ENCODE measurements around the gene CDC14A.
"Not testable (repeated sequence)": the region's sequence is repeated elsewhere in the genome, so short reads cannot be mapped to it uniquely, and the experiment has no call there.

CDC14A gene

GRCh38 chr1:100361511-100362089, 9.3 kb downstream of the CDC14A start:
- no peak for DNase-seq (ENCODE audit: low read depth in 1 of 2, low spot score in 1 of 2)

- DNase-seq (ENCODE audit: low read depth in 1 of 2, low spot score in 1 of 2): no peak
These were observed 10.6 kb downstream of the CDC14A start for GRCh38 chr1:100362821-100363466.

- DNase-seq (ENCODE audit: low read depth in 1 of 2, low spot score in 1 of 2): no peak
These were observed 11.5 kb downstream of the CDC14A start for GRCh38 chr1:100363831-100364230.

- no peak for DNase-seq (ENCODE audit: low read depth in 1 of 2, low spot score in 1 of 2)
These were observed 12.4 kb downstream of the CDC14A start for GRCh38 chr1:100364697-100365096.

- DNase-seq (ENCODE audit: low read depth in 1 of 2, low spot score in 1 of 2): no peak
These were observed 13.9 kb downstream of the CDC14A start for GRCh38 chr1:100366209-100366525.

- DNase-seq (ENCODE audit: low read depth in 1 of 2, low spot score in 1 of 2): not testable (repeated sequence)
These were observed 17.0 kb downstream of the CDC14A start for GRCh38 chr1:100369339-100369738.

GRCh38 chr1:100373953-100374352, 21.6 kb downstream of the CDC14A start:
- not testable (repeated sequence) for DNase-seq (ENCODE audit: low read depth in 1 of 2, low spot score in 1 of 2)

GRCh38 chr1:100376890-100377289, 24.6 kb downstream of the CDC14A start:
- DNase-seq (ENCODE audit: low read depth in 1 of 2, low spot score in 1 of 2): not testable (repeated sequence)

GRCh38 chr1:100377590-100378361, 25.5 kb downstream of the CDC14A start:
- no peak for DNase-seq (ENCODE audit: low read depth in 1 of 2, low spot score in 1 of 2)

GRCh38 chr1:100378956-100379355, 26.6 kb downstream of the CDC14A start:
- DNase-seq (ENCODE audit: low read depth in 1 of 2, low spot score in 1 of 2): no peak

GRCh38 chr1:100380635-100381034, 28.3 kb downstream of the CDC14A start:
- DNase-seq (ENCODE audit: low read depth in 1 of 2, low spot score in 1 of 2): no peak

- DNase-seq (ENCODE audit: low read depth in 1 of 2, low spot score in 1 of 2): no peak
These were observed 30.4 kb downstream of the CDC14A start for GRCh38 chr1:100382657-100383056.

GRCh38 chr1:100383743-100384405, 31.6 kb downstream of the CDC14A start:
- no peak for DNase-seq (ENCODE audit: low read depth in 1 of 2, low spot score in 1 of 2)

- DNase-seq (ENCODE audit: low read depth in 1 of 2, low spot score in 1 of 2): no peak
These were observed 34.9 kb downstream of the CDC14A start for GRCh38 chr1:100387209-100387608.

- DNase-seq (ENCODE audit: low read depth in 1 of 2, low spot score in 1 of 2): no peak
These were observed 35.5 kb downstream of the CDC14A start for GRCh38 chr1:100387657-100388350.

GRCh38 chr1:100390531-100390930, 38.2 kb downstream of the CDC14A start:
- no peak for DNase-seq (ENCODE audit: low read depth in 1 of 2, low spot score in 1 of 2)

- no peak for DNase-seq (ENCODE audit: low read depth in 1 of 2, low spot score in 1 of 2)
These were observed 39.4 kb downstream of the CDC14A start for GRCh38 chr1:100391675-100392074.

- no peak for DNase-seq (ENCODE audit: low read depth in 1 of 2, low spot score in 1 of 2)
These were observed 40.5 kb downstream of the CDC14A start for GRCh38 chr1:100392756-100393155.

- no peak for DNase-seq (ENCODE audit: low read depth in 1 of 2, low spot score in 1 of 2)
These were observed 42.0 kb downstream of the CDC14A start for GRCh38 chr1:100394285-100394684.

- no peak for DNase-seq (ENCODE audit: low read depth in 1 of 2, low spot score in 1 of 2)
These were observed 43.6 kb downstream of the CDC14A start for GRCh38 chr1:100395913-100396312.

GRCh38 chr1:100396651-100397050, 44.3 kb downstream of the CDC14A start:
- DNase-seq (ENCODE audit: low read depth in 1 of 2, low spot score in 1 of 2): no peak
